Measurements from ENCODE around the gene RMND1.
"Not testable (repeated sequence)": the region's sequence is repeated elsewhere in the genome, so short reads cannot be mapped to it uniquely, and the experiment has no call there.

The RMND1 gene

DNA sequence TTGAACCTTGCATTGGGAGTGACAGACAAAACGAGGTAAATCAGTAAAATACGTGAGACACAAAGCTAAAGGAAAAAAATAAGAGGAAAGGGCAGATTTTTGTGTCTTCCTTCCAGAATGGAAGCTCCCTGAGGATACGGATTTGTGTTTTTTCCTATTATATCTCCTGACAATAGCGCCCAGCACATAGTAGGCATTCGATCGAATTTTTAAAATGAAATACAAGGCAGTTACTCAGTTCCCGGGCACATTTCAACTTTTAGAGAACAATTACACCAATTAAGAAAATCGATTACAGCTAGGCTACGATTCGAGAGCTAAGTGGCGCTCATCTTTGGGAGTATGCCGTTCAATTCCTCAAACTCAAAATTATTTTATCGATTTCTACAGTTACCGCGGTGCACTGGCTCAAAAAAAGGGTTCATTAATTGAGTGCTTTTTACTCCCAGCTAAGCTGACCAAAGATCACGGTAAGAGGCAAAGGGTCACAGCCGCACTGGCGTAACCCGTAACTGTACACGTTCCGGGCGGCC, 443 bp downstream of the RMND1 start:
- no peak for DNase-seq

DNA sequence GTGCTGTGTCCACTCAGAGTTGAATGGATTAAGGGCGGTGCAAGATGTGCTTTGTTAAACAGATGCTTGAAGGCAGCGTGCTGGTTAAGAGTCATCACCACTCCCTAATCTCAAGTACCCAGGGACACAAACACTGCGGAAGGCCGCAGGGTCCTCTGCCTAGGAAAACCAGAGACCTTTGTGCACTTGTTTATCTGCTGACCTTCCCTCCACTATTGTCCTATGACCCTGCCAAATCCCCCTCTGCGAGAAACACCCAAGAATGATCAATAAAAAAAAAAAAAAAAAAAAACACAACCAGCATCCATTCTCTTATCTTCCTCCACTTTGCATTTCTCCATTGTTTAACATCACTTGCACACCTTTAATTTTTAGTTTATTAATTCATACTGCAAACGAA, 998 bp downstream of the RMND1 start:
- not testable (repeated sequence) for DNase-seq

- DNase-seq = no peak
Observed at GRCh38 chr6:151448623-151449022, 3.3 kb downstream of the RMND1 start.

- no peak for DNase-seq
Observed at GRCh38 chr6:151447237-151447636, 4.7 kb downstream of the RMND1 start.

- DNase-seq = no peak
Observed at GRCh38 chr6:151445482-151445881, 6.4 kb downstream of the RMND1 start.

DNA sequence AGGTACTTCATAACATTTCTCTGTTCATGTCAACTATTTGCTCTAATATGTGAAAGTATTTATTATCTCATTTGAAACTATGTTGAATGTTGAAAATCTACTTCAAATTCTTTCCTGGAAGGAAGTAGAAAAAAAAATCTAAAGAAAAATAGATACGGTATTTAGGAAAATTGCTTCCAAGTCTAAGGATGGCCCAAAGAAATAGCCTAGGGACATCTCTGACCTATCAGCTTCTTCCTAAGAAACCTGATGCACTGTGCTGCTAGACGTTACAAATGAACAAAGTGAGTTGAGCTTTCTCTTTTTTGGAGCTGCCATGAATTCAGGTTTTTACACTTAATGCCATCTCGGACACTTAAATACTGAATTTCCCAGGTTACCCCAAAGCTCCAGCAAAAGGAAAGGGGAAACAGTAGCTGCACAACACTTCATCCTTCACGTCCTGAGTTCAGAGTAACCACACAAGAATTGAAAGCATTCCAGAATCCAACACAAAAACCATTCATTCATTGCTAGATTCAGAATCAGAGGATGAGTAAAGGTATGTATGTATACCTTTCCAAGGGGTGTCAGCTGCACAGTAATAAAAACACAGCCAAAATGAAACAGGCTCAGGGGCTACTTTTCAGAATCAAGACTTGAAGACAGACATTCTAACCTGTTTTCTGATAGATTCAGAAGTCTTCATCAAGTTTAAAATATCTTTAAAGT, 7.9 kb downstream of the RMND1 start:
- no peak for DNase-seq

DNA sequence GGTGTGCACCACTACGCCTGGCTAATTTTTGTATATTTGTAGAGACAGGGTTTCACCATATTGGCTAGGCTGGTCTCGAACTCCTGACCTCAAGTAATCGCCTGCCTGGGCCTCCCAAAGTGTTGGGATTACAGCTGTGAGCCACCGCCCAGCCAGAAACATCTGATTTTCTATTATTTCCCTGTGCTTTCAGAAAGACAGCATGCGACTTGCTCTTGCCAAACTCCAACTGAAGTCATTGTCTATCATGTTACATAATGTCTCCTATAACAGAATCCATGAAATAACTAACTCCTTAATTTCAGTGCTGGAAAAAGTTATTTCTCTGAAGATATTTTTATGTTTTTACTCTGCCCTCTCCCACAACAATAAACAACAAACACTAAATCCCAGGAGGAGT, 8.5 kb downstream of the RMND1 start:
- DNase-seq = no peak

DNA sequence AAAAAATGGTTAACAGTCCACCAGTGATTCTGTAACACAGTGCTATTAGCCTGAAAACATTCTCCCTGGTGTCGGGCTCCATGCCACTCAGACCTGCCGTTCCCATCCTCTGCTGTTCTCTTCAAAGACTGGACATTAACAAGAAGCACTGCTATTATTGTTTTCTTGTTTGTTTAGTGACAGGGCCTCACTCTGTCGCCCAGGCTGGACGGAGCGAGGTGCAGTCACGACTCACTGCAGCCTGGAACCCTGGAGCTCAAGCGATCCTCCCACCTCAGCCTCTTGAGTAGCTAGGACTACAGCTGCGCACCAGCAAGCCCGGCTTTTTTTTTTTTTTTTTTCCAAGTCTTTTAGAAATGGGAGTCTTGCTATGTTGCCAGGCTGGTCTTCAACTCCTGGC, 9.6 kb downstream of the RMND1 start:
- peak; percentile 12 for DNase-seq

GRCh38 chr6:151441390-151442166, 10.3 kb downstream of the RMND1 start:
- DNase-seq = no peak

- no peak for DNase-seq
Observed at GRCh38 chr6:151440930-151441329, 11.0 kb downstream of the RMND1 start.

- DNase-seq = no peak
Observed at GRCh38 chr6:151440498-151440897, 11.4 kb downstream of the RMND1 start.

DNA sequence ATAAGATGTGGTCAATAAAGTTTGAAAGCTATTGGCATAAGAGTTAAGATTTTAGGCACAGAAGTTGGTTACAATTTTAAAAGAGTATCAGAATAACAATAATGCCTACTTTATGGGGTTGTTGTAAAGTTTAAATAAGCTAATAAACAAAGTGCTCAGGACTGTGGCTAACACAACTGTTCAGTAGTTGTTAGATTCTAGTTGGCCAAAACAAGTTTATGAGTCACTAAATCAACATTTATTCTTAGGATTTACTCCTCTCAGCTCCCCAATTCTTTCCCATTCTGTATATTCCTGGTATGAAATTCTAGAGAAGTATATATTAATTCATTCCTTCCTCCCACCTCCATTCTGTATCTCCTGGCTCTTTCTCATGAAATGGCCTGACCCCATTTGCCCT, 14.5 kb downstream of the RMND1 start:
- no peak for DNase-seq

GRCh38 chr6:151436802-151437201, 15.1 kb downstream of the RMND1 start:
- DNase-seq = no peak

GRCh38 chr6:151436300-151436699, 15.6 kb downstream of the RMND1 start:
- no peak for DNase-seq

GRCh38 chr6:151434369-151434768, 17.6 kb downstream of the RMND1 start:
- no peak for DNase-seq

- no peak for DNase-seq
Observed at GRCh38 chr6:151432651-151433050, 19.3 kb downstream of the RMND1 start.

DNA sequence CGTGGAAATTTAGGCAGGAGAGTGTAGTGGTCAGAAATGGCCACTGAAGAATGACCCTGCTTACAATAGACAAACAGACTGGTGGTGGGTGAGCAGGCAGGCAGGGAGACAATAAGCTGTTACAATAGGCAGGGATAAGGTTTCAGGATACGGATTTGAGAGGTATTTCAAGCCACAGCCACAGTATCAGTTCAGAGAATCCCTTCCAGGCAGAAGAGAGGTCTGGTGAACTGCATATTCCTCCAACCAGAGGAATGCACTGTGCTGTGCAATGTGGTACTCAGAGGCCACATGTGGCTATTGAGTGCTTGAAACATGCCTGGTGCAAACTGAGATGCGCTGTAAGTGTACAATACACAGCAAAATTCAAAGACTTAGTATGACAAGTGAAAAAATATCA, 20.6 kb downstream of the RMND1 start:
- DNase-seq = no peak

GRCh38 chr6:151430886-151431285, 21.0 kb downstream of the RMND1 start:
- DNase-seq = no peak

DNA sequence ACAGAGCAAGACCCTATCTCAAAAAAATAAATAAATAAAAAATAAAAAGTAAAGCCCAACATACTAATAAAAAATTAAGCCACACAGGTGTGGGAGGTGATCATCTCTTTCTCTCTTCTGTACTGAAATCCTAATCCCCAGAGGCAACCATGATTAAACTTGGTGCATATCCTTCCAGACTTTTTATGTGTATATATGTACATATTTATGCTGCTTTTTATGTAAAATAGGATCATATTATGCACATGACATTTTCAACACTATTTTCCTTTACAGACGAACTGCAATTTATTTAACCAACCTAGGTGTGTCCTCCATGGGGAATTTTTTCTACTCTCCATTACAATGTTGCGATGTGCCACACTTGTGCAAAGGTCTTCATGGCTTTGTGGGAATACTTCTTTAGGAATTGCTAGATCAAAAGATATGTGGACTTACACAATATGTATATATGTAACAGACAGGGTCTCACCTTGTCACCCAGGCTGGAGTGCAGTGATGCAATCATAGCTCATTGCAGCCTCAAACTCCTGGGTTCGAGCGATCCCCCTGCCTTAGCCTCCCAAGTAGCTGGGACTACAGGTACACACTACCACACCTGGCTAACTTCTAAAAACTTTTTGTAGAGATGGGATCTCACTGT, 23.7 kb downstream of the RMND1 start:
- DNase-seq = no peak

- DNase-seq = no peak
Observed at GRCh38 chr6:151425561-151425960, 26.4 kb downstream of the RMND1 start.

DNA sequence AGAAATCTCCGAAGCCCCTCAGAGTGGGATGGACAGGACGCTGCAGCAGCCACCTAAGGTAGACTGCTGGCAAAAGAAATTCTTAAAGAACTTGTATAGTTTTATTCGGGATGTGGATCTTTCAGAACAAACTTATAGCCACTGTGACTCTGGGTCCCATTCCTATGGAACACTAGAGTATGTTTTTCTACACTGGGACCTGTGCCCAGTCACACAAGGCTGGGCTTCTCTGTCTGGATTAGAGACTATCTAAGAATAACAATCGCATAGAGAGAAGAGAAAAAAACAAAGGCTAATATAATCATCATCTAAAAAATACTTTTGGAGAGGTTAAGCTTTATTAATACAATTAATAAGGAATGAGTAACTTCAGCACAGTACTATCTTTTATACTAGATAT, 28.9 kb downstream of the RMND1 start:
- DNase-seq = no peak

DNA sequence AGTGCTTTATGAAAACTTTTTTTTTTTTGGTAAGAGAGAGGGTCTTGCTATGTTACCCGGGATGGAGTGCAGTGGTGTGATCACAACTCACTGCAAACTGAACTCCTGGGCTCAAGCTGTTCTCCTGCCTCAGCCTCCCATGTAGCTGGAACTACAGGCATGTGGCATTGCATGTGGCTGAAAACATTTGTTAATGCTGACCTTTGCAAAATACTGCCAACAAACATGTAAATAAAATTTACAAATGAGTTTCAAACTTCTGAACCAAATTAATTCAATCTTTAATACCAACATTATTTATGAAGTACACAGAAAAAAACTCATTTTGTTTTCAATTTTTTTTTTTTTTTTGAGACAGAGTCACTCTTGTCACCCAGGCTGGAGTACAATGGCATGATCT, 34.4 kb downstream of the RMND1 start:
- DNase-seq = no peak

DNA sequence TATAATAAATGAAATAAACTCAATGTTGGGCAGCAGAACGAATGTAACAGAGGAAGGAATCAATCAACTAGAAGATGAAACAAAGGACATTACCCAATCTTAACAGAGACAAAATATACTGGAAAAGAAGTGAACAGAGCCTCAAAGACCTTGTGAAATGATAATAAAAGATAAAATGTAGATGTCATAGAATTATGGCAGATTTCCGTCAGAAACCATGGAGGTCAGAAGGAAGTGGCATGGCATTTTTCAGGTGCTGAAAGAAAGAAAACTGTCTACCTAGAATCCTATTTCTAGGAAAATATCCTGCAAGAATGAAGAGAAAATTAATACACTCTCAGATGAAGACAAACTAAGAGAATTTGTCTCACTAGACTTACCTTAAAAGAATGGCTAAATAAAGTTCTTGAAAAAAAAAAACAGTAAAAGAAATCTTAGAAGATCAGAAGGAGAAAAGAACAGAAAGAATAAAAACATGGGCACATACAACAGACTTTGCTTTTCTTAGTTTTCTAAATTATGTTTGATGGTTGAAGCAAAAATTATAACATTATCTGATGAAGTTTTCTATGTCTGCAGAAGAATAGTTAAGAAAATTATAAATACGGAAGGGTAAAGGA, 37.2 kb downstream of the RMND1 start:
- no peak for DNase-seq
